HG03066 (cell line): ENCODE measurements around the gene PAPLN.
"Not testable (repeated sequence)": the region's sequence is repeated elsewhere in the genome, so short reads cannot be mapped to it uniquely, and the experiment has no call there.

Experiments used
- ATAC-seq: cut with Tn5 transposase; IDR thresholded peaks from one replicate; pipeline ENCODE4 v1.9.1; 2021; ENCODE audit warnings: low read depth; ENCODE audit not compliant: unreplicated experiment

Gene PAPLN

DNA sequence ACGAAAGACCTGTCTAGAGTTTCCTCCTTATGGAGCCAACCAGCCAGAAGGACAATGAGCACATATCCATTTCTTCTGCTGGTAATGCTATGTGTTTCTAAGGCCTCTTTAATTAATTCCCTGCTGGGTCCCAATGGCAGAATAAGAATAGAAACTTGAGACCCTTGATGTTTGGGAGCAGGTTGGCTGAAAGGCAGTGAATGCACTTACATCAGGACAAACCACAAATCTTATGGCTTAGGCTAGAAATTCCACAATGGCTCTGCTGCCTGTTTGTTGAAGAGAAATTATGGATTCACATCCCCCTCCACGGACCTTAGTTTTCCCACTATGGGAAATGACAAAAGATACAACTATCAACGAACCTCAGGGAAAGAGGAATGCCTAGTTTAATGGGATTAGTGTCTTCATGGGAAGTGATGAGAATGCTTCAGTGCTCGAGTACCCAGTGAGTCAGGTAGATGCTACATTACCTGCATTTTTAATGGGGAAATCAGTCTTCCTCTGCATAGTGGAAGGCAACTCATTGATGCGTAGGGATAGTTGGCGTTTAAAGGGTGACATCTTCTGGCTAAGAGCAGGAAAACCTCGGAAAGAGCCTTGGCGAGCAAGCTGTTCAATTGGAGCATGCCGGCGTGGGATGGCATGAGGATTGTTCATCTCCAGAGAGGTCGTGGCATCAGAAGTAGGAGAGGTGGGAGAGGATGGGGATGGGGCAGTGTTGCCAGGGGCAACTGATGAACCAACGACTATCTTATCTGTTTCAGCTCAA lies 46.5 kb downstream of the PAPLN start:
- no peak for ATAC-seq

DNA sequence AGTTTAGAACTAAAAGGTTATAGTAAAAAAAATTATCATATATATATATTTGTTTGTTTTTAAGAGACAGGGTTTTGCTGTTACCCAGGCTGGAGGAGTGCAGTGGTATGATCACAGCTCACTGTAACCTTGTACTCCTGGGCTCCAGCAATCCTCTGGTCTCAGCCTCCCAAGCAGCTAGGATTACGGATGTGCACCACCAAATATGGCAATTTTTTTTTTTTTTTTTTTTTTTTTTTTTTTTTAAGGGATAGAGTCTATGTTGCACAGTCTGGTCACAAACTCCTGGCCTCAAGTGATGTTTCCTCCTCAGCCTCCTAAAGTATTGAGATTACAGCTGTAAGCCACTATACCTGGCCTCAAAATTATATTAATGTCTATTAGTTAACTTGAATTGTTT lies 48.7 kb downstream of the PAPLN start:
- ATAC-seq = no peak

DNA sequence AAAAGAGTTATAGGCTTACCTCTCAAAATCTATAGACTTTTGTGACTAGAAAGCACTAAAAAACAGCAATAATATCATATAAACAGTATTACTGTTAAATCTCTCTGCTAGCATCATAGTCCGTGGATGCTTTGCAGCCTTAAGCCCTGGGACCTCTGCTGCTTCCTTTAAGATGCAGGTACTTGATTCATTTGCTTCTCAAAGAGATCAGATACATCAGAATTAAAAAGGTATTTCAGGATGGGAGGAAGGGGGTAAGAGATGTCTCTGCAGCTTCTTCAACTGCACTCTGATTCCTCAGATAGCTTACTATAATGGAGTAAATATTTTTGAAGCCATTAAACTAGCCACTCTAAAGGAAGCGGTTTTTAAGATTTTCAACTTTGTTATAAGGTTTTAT lies 49.3 kb downstream of the PAPLN start:
- no peak for ATAC-seq

DNA sequence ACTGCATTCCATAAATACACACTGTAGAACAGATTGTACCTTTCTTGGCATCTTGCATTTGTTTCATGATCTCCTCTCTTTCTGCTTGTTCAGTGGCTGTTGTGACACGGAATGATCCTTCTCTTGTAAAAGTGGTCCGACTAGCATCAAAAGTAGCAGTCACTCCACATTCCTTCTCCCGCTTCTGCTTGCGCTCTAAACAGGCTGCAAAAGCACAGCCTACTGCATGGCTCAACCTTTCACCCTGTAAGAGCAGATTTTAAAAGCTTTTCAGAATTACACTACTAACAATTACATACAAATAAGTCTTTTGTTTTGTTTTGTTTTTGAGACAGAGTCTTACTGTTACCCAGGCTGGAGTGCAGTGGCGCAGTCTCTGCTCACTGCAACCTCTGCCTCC lies 49.8 kb downstream of the PAPLN start:
- ATAC-seq = no peak

DNA sequence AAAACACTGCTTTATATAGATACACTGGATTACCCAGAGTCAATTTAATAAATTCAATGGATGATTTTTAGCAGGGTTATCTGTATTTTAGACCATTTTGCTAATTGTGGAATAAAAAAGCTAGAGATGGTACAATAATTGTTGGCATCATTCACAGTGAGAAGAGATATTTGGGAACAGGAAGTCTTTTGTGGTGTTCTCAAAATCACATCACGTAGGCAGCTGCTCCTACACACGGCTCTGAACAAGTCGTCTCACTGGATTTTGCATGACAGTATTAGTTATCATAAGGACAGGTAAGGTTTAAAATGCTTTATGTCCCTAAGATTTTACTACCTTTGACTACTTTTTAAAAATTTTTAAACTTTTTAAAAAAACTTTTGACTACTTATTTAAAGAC lies 52.0 kb downstream of the PAPLN start:
- ATAC-seq = no peak

DNA sequence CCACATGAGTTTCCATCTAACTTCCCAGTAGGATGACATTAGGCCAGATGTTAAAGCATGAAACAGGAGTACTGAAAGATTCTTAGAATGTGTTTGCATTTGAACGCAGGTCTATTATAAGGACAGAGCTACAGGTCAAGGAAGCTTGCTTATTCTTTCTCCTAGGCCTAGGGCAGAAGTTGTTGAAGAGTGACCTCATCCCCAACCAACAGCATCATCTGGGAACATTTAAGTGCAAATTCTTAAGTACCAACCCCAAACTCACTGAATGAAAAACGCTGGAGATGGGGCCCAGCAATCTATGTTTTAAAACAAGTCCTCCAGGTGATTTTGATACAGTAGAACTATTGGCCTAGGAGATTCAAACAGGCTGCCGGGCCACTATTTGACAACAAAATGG lies 52.4 kb downstream of the PAPLN start:
- no peak for ATAC-seq

DNA sequence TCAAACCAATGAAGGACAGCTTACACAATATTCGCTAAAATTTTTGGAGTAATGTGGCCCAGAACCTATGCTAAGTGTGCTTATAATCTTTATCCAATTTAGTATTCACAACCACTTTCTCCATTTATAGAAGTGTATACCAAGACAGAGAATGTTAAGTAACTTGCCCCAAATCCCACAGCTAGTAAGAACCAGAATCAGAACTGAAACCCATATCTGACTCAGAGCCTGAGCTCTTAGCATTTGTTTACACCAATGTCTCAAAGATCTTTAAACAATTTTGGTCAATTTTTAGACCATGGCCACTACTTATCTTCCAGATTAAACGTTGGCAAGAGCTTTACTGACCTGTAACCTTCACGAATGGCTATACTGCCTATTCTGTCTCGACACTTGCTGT lies 53.0 kb downstream of the PAPLN start:
- ATAC-seq = peak; percentile 76

DNA sequence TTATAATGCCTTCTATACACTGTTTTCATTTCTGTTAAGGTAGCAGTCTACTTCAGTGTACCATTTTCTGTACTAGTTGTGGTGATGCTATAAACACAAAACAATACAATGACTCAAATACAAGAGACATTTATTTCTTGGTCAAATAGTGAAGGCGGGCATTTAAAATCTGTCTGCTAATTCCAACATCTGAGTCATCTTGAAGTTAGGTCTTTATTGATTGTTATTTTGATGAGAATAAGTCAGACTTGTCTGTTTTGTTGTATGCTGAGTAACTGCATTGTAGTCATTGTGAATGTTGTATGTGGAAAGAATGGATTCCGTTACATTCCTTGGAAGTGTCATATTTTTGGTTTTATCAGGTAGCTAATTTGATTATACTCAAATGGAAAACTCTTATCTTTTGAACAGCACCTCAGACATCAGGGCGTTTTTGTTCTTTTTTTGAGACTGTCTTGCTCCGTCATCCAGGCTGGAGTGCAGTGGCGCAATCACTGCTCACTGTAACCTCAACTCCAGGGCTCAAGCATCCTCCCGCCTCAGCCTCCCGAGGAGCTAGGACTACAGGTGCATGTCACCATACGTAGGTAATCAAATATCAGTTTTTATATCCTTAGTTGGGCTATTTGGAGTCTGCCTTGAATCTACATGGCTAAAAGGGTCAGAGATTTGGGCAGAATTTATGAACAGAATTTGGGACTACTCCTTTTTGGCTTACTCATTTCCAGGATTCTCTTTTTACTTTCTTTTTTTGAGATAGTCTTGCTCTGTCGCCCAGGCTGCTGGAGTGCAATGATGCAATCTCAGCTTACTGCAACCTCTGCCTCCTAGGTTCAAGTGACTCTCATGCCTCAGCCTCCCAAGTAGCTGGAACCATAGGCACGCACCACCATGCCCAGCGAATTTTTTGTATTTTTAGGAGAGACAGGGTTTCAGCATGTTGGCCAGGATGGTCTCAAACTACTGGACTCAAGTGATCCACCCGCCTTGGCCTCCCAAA lies 56.8 kb downstream of the PAPLN start:
- no peak for ATAC-seq

DNA sequence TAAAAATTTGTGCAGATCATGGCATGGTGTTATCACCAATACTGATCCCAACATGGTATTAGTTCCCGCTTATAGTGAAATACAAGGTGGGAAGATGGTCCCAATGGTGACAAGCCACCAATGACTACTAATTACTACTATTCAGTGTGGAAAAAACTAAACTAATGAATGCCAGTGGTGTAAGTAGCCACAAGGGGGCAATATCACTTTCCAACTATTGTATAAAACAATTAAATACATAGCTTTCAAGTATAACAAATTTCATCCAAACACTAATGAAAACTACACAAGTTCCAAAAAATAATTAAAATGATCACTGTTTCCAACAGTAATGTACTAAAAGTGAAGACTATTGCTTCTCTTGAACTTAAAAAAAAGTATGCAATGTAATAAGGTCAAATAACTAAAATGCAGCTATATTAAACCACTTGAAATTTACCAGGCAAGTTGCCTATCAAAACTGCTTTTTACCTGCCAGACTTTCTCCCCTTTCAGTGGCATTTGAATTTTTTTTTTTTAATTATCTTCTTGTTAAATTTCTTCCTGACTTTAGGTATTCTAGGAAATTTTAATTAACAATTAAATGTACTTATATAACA lies 58.0 kb downstream of the PAPLN start:
- ATAC-seq = no peak

DNA sequence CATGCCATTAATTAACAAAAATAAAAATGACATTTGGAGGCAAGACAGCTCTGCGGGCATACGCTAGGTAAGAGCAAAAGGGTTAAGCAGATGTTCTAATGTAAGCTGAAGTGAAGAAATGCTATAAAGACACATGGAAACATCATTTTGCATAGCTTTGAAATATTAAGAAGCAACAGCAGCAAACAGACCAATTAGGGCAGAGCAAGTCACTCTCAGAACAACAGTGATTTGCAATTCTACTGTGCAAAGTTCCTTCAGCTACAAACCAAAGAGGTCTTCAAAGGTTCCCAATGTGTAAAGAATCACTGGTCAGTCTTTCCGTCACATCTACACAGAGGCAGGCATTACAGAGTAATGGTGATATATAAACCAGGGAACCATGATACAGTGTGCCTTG lies 68.2 kb downstream of the PAPLN start:
- no peak for ATAC-seq

DNA sequence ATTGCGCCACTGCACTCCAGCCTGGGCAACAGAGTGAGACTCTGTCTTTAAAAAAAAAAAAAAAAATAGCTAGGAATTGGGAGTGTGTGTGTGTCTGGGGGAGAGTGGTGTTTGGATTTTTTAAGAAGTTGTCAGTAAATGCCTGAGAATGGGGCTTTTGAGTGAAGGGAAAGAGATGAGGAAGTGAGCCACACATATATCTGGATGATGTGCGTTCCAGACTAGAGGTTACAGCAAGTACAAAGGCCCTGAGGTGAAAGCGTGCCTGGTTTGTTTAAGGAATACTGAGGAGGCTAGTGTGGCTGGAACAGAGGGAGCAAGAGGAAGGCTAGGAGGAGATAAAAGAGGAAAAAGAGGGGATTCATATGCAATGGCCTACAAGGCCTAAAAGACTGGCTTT lies 70.0 kb downstream of the PAPLN start:
- ATAC-seq = no peak

DNA sequence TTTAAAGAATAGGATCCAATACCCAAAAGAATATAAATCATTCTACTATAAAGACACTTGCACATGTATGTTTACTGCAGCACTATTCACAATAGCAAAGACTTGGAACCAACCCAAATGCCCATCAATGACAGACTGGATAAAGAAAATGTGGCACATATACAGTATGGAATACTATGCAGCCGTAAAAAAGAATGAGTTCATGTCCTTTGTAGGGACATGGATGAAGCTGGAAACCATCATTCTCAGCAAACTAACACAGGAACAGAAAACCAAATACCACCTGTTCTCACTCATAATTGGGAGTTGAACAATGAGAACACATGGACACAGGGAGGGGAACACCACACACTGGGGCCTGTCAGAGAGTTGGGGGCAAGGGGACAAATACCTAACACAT lies 71.9 kb downstream of the PAPLN start:
- ATAC-seq = not testable (repeated sequence)

DNA sequence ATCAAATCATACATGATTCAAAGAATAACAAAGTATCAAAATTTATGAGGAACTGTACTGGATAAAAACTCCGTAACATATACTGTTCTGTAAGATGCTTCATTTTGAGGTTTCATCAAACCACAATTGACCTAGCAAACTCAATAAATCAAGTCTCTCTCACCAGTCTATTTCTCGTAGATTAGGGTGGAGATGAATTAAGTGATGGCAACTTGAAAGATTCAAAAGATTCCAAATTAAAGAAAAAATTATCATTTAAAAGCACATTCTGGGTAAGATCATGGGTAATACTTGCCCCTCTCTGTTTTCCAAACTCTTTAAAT lies 74.4 kb downstream of the PAPLN start:
- no peak for ATAC-seq

DNA sequence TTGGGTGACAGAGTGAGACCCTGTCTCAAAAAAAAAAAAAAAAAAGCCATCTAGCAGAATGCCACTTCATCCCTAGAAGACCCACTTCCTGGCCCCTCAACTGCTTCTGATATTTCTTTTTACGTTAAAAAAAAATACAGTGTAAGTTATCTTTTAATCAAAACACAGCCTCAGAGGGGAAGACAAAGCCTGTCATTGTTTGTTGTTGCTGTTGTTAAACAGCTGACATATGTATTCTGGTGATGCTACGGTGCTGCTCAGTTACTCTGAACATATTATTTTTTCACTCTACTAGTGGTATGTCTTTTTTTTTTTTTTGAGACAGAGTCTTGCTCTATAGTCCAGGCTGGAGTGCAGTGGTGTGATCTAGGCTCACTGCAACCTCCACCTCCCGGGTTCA lies 75.4 kb downstream of the PAPLN start:
- ATAC-seq = no peak

DNA sequence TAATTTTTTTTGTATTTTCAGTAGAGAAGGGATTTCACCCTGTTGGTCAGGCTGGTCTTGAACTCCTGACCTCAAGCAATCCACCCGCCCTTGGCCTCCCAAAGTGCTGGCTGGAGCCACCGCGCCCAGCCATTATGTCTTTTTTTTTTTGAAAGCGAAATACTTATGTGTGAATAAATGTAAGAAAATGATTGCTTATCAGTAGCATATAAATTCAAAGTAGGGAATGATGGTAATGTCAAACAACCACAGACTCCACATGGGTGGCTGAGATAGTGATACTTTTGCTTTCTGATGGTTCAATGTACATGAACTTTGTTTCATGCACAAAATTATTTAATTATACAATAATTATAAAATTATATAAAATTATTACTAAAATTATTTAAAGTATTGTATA lies 75.8 kb downstream of the PAPLN start:
- no peak for ATAC-seq

DNA sequence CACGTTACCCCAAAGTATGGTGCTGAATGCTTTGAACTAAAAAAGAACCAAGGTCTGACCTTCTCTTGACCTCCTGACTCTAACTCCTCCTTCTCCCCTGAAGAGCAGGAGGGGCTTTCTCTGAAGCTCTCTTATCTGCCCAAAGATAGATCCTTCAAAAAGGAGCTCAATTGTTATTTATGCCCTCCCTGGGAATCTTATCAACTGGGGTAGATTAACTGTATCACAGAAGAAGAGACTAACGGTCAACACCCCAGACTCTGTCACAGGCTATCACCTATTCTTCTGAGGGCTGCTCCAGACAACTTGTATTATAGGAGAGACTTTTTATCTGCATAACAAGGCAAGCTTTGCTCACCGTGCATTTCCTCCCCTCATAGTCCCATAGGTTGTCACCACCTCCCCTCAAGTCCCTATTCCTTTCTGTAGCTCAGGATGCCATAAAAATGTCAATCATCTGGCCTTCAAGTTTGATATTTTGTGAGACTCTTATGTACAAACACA lies 86.6 kb downstream of the PAPLN start:
- ATAC-seq = no peak
